HEK293T (cell line): ENCODE results near the gene LTB4R2.

Experiments used
- ARNT ChIP-seq: fragments of 450-650 bp; IDR thresholded peaks from 2 replicates; pipeline ENCODE4 v1.6.1; 2017; ENCODE audit warnings: mild to moderate bottlenecking
- BHLHE40 ChIP-seq: fragments of 450-650 bp; IDR thresholded peaks from 2 replicates; pipeline ENCODE4 v1.6.1; 2016; ENCODE audit warnings: mild to moderate bottlenecking, moderate library complexity, borderline replicate concordance
- CTBP1 ChIP-seq: fragments of 450-650 bp; IDR thresholded peaks from 2 replicates; pipeline ENCODE4 v1.6.1; 2016; ENCODE audit warnings: borderline replicate concordance
- ELF4 ChIP-seq: fragments of 450-650 bp; IDR thresholded peaks from 2 replicates; pipeline ENCODE4 v1.6.1; 2017; ENCODE audit warnings: antibody characterized with exemption
- FOXA1 ChIP-seq: fragments of 450-650 bp; IDR thresholded peaks from 2 replicates; pipeline ENCODE4 v1.6.1; 2016; ENCODE audit warnings: mild to moderate bottlenecking
- FOXK2 ChIP-seq: fragments of 450-650 bp; IDR thresholded peaks from 2 replicates; pipeline ENCODE4 v1.6.1; 2016; ENCODE audit warnings: mild to moderate bottlenecking
- FOXM1 ChIP-seq: fragments of 450-650 bp; IDR thresholded peaks from 2 replicates; pipeline ENCODE4 v1.6.1; 2017; ENCODE audit warnings: mild to moderate bottlenecking, borderline replicate concordance
- HDGF ChIP-seq: fragments of 450-650 bp; IDR thresholded peaks from 2 replicates; pipeline ENCODE4 v1.6.1; 2017; ENCODE audit warnings: antibody characterized with exemption, borderline replicate concordance
- L3MBTL2 ChIP-seq: fragments of 450-650 bp; conservative IDR thresholded peaks from 2 replicates; pipeline ENCODE4 v1.6.1; 2016; ENCODE audit warnings: mild to moderate bottlenecking
- LEF1 ChIP-seq: fragments of 450-650 bp; IDR thresholded peaks from 2 replicates; pipeline ENCODE4 v1.6.1; 2017; ENCODE audit warnings: mild to moderate bottlenecking, borderline replicate concordance
- PKNOX1 ChIP-seq: fragments of 450-650 bp; IDR thresholded peaks from 2 replicates; pipeline ENCODE4 v1.6.1; 2016
- SP1 ChIP-seq: fragments of 450-650 bp; IDR thresholded peaks from 2 replicates; pipeline ENCODE4 v1.6.1; 2017
- SUZ12 ChIP-seq: fragments of 450-650 bp; IDR thresholded peaks from 2 replicates; pipeline ENCODE4 v1.6.1; 2016; ENCODE audit warnings: mild to moderate bottlenecking
- TARDBP ChIP-seq: fragments of 450-650 bp; IDR thresholded peaks from 2 replicates; pipeline ENCODE4 v1.6.1; 2016

GRCh38 chr14:24309538-24310264 lies at the start of gene LTB4R2:
- no peak for TF ChIP-seq ELF4
- no peak for TF ChIP-seq PKNOX1
- TF ChIP-seq SP1: no peak
- TF ChIP-seq FOXM1: no peak
- no peak for TF ChIP-seq HDGF
- TF ChIP-seq CTBP1: no peak
- TF ChIP-seq BHLHE40: no peak
- TF ChIP-seq ARNT: no peak
- TF ChIP-seq LEF1: no peak
- TF ChIP-seq FOXK2: no peak
- no peak for TF ChIP-seq TARDBP
- no peak for TF ChIP-seq SUZ12
- TF ChIP-seq FOXA1: no peak
- TF ChIP-seq L3MBTL2: no peak
